COR-L47 (cell line): ENCODE data around the gene CPED1.
"Not testable (repeated sequence)": the region's sequence is repeated elsewhere in the genome, so short reads cannot be mapped to it uniquely, and the experiment has no call there.

Source experiments
- DNase-seq: peaks from one replicate; lab custom pipeline; 2025; lab: John Stamatoyannopoulos, UW

The CPED1 gene

DNA sequence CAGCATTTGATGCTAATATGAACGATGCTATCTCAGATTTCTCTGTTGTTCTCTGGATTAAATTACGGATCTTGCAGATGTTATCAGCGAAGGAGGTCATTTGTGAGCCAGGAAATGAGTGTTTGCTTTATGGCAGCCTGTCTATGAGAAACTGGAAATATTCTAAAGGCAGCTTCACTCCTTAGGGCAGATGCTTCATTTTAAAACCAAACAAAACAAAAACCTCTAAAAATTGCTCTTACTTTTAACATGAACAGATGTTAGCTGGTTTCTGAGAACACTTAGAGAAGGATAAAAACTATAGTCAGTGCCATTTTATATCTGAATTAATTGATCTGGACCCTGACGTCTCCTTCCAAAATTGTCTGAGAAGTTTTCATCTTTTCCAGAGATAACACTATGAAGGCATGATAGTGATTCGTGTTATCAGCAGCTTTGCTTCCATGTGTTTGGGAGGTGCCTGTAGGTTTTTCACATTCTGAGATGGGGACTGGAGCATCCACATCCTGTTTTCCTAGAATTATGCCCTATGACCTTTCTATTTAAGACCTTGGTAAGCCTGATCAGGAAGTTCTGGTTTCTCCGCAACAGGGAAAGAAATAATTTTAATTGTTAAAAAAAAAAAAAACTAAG lies 53.1 kb downstream of the CPED1 start:
- DNase-seq, result no peak

DNA sequence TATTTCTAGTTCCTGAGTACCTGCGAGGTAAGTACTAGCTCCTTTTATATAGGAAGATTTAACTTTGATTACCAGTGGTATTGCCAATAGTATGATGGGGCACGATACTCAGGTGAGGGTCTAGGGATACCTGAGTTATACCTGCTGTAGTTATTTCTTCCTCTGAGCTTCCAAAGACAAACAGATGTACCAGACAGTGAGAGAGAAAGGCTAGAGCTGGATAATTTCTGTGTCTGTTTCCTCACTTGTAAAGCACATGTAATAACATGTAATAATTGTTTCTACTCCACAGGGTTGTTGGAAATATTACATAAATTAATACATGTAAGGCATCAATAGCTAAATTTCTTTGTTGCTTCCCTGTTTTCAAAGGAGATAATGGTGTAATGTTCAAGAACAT lies 53.7 kb downstream of the CPED1 start:
- no peak for DNase-seq

DNA sequence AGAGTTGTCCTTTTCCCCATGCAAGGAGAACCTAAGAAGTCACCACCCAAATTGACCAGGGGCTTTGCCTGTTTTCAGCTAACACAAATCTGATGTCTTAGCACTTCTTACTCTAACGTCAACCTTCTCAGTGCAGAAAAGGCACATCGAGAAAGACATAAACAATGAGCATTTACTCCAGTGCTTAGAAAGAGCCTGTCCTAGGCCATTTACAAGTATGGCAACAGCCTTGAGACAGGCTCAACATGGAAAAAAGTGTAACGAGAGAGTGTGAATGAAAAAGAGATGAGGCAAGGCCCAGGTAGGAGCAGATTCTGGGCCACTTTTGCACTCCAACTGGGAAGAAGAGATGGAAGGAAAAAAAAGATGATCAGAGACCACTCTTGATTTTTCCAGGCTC lies 54.4 kb downstream of the CPED1 start:
- no peak for DNase-seq

DNA sequence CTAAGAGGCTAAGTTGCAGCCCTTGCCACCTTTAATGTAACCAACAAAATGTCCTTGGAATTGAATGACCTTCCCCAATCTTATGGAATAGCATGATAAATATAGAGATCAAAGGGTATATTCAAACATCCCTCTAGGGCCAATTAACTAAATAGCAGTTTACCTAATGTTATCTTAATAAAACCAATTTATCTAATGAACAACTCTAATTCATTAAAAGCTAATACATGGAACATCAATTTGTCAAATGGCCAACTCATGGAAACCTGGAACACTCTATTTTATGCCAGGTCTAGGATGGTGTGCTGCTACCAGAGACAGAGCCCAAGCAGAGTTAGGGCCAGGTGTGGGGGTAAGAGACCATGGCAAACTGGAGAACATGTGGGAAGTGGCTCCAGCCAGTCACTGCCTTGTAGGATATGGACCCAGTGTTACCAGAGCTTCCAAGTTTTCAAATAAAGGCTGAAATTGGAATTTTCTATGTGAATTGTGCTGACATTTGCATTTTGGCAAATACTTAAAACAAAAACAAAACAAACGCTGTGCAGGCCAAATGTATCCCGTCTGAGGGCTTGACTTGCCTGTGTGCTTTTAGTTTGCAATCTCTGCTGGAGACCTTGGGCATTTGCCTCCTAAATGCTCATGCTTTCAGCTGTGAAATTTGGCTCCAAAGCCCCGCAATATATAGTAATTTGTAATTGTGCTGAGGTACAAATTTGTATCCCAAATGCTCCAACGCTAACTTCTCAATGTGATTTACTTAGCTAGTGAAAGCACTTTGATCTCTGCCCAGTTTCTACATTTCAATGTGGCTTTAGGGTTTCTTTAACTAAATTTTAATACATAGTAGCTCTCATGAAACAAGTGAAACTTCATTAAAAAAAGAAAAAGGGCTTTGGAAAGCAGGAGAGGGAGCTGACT lies 55.1 kb downstream of the CPED1 start:
- no peak for DNase-seq

DNA sequence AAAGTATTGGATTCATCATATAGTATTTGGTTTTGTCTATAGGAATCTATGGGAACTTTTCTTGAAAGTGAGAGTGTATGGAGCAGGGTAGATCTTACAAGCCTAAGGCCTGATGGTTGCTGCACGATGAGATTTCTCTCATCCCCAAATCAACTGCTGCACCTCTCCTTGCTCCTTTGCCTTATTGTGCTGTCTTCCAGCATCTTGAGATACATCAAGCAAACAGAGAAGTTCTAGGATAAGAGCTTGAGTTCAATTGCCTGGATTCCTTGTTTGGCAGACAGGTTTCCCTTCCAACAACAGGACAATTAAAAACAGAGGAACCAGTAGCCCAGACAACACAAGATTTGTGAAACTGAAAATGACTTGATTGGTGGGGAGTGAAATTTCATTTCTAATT lies 56.6 kb downstream of the CPED1 start:
- no peak for DNase-seq

DNA sequence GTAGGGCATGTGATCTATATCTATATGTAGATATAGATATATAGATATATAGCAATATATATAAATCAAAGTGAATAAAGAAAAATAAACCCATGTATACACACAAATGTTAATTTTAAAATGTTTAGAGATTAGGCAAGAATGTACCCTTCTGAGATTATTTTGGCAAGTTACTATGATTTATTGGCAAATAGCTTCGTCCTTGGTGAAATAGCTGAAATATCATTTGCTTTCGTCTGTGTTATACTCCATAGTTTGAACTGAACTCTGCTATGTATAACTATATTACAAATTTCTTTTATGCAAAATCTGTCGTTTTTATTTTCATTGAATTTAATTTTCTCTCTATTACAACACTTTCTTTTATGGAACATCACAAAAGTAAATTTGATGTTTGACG lies 57.5 kb downstream of the CPED1 start:
- no peak for DNase-seq

DNA sequence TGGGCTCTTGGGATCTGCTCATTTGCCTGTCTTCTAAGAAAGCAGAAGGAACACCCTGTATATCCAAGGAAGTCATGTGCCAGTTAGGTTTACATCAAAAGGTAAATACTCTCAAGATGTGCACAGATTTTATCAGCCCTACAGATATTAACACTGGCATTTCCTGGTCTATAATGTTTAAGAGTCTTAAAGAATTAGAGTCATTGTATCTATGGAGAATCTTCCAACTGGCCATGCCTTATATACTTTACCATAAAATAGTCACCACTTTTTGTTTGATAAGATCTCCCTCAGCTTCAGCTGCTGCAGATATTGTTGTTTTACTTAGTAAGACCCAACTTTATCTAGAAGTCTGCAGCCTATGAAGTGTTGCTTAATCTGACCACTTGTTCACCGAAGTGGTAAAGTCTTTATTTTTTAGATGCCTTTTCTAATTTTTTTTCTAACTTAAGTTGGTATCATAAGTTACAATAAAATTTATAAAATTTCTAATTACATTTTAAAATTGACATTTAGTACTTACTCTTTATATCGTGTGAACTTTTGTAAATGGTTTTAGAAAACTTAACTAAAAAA lies 58.5 kb downstream of the CPED1 start:
- no peak for DNase-seq

DNA sequence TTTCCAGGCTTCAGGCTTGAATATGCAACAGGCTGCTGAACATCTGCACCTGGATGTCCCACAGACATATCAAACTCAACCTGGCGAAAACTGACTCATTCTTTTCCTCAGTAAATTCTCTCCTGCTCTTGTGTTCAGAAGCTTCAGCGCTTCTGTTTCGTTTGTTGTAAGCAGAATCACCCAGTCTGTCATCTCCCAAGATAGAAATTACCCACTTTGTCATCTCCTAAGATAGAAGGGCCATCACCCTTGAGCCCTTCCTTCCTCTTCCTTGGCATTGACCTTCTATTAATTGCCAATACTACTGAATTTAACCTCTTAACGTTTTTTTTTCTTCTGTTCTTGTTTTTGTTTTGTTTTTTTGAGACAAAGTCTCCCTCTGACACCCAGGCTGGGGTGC lies 59.7 kb downstream of the CPED1 start:
- no peak for DNase-seq

DNA sequence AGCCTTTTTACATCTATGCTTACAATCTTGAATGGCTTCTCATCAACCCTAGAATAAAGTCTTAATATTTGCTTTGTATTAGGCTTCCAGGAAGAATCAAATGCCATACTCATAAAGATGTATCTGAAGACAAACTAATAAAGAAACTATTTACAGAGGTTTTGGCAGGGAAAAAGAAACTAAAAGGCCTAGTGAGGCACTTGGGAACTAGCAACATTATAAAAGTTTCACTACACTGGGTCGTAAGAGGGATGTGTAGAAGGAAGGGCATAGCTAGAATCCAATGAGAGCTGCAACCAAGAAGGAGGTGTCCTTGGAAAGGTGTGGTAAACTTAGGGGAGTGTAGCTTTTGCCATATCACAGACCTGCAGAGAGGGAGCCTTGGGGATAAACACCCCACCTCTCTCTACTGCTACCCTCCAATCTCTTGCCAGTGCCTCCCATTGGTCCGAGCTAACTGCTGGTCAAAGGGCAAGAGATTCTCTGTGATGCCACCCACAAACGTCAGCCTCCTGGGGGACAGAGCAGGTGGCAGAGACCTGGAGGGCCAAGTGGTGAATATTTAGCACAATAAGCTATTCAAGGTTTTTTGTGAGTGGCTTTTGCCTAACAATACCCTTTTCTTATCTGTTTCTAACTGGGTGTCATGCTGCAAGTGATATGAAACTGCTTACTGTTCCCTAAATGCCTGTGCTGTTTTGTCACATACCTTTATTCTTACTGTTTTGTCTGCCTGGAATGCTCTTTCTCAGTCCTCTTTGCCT lies 60.7 kb downstream of the CPED1 start:
- no peak for DNase-seq

DNA sequence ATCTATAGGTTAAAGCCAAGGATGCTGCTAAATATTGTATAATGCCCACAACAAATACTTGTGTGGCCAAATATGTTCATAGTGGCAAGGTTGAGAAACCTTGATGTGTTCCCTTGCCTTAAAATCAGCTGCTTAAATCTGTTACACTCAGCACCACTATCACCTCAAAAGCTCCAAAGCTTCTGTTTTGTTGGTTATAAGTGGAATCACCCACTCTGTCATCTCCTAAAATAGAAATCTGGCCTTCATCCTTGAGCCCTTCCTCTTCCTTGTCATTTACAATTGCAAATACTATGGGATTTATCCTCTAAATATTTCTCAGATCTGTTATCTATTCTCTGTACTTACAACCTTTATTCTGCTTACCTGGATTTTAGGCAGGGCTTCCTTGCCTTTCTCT lies 61.4 kb downstream of the CPED1 start:
- DNase-seq, result no peak

DNA sequence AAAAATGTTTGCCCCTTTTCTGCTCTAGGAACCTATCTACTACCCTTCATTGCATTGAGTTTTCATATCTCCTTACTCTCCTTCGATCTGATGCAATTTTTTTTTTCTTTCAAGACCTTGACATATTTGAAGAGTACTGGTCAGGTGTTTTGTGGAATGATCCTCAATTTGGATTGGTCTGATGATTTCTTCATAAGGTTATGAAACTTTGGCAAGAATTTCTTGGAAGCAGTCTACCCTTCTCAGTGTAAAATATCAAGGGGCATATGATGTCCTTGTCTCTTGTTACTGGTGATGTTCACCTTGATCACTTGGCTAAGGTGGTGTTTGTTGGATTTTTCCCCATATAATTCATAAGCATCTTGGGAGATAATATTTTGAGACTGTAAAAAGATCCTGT lies 64.7 kb downstream of the CPED1 start:
- no peak for DNase-seq

DNA sequence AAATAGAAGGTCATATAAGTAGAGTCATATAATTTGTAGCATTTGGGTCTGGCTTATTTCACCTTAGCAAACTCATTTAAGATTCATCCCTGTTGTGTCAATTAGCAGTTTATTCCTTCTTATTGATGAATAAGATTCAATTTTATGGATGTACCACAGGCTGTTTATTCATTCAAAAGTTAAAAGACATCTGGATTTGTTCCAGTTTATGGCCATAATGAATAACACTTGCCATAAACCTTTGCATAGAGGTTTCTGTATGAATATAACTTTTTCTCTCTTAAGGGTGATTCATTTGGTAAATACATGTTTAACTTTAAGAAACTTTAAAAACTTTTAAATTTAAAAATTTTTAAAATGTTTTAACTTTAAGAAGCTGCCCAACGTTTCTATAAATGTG lies 66.4 kb downstream of the CPED1 start:
- no peak for DNase-seq

DNA sequence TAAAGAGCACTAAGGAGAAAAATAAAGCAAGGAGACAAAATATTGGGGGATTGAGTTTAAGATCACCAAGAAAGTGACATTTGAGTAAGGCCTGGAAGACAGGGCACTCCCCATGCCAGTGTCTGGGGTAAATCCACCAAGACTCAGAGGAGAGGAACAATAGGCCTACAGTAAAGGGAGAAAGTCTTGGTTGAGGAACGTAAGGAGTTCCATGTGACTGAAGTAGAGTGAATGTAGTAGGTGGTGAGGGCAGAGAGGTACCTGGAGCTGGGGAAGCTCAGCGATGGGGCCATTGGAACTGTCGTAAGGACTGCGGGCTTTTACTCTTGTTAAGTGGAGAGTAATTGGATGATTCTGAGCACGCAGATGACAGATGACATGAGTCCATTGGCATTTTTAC lies 69.4 kb downstream of the CPED1 start:
- DNase-seq, result no peak

DNA sequence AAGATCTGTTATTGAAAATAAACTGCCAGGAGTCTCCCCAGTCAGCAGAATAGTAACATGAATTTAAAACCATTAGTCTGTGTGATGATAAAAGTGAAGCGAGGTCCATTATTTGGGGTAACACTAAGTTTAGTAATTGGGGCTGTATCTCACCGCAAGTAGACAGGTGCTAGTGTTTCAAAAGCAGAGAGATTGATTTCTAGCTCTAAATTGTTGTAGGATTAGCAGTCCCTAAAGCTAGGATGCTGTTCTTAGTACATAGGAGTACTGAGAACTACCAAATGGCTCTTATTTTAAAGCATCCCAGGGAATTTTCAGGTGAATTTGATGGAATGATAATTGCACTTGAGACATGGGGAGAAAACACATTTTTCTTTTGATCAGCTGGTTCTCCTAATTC lies 70.5 kb downstream of the CPED1 start:
- DNase-seq, result no peak

DNA sequence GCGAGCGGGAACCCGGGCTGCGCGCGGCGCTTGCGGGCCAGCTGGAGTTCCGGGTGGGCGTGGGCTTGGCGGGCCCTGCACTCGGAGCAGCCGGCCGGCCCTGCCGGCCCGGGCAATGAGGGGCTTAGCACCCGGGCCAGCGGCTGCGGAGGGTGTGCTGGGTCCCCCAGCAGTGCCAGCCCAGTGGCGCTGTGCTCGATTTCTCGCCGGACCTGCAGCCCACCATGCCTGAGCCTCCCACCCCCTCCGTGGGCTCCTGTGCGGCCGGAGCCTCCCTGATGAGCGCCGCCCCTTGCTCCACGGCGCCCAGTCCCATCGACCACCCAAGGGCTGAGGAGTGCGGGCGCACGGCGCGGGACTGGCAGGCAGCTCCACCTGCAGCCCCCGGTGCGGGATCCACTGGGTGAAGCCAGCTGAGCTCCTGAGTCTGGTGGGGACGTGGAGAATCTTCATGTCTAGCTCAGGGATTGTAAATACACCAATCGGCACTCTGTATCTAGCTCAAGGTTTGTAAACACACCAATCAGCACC lies 71.5 kb downstream of the CPED1 start:
- not testable (repeated sequence) for DNase-seq

DNA sequence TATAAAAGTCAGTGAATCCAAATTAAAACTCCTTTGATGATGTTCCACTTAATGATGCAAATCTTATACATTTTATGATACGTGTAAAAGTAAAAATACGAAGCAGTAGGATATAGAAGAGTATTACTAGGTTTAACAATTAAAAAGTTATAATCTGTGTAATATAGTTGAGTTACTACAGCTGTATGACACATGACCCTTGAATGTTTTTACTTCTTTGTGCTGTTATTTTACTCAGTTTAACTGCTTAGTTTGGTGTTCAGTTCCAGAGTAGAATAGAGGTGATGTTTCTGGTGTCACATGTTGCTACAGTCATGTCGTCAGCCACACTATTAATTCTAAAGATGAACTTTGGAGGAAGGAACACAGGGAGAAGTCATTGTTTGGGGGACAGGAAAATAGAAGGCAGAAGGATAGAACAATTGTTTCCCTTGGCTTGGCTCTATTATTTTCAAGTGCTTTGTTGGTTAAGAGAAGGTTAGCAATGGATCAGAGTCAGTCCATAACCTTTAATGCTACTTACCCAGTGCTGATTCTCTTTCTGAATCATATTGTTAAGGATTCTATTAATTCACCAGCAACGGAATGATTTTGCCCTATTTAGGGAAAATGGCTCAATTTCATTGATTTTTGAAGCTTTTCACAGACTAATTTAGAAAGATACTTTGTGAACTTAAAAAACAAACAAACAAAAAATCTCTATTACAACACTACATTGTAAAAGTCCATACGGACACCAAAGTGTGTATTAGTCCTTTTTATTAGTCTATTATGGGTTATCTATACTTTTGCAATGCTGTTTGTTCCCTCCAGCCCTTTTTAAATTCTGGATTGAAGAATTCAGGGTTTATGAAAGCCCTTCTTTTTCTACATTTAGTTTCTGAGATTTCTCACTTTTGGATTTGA lies 73.4 kb downstream of the CPED1 start:
- no peak for DNase-seq

DNA sequence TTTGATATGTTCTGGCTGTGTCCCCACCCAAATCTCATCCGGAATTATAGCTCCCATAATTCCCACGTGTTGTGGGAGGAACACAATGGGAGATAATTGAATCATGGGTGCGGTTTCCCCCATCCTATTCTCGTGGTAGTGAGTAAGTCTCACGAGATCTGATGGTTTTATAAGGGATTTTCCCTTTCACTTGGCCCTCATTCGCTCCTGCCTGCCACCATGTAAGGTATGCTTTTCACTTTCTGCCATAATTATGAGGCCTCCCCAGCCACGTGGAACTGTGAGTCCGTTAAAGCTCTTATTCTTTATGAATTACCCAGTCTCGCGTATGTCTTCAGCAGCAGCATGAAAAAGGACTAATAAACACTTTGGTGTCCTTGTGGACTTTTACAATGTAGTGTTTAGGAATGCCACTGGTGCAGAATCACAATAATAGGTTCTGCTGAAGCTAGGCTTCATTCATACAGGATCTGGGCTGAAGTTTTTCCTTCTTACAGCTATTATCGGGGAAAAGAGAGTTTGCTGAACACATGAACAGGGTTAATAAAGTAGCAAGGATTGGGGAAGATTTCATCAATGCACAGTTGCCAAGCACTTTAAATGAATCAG lies 74.3 kb downstream of the CPED1 start:
- no peak for DNase-seq

DNA sequence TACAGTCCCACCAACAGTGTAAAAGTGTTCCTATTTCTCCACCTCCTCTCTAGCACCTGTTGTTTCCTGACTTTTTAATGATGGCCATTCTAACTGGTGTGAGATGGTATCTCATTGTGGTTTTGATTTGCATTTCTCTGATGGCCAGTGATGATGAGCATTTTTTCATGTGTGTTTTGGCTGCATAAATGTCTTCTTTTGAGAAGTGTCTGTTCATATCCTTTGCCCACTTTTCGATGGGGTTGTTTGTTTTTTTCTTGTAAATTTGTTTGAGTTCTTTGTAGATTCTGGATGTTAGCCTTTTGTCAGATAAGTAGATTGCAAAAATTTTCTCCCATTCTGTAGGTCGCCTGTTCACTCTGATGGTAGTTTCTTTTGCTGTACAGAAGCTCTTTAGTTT lies 79.2 kb downstream of the CPED1 start:
- DNase-seq, result not testable (repeated sequence)

DNA sequence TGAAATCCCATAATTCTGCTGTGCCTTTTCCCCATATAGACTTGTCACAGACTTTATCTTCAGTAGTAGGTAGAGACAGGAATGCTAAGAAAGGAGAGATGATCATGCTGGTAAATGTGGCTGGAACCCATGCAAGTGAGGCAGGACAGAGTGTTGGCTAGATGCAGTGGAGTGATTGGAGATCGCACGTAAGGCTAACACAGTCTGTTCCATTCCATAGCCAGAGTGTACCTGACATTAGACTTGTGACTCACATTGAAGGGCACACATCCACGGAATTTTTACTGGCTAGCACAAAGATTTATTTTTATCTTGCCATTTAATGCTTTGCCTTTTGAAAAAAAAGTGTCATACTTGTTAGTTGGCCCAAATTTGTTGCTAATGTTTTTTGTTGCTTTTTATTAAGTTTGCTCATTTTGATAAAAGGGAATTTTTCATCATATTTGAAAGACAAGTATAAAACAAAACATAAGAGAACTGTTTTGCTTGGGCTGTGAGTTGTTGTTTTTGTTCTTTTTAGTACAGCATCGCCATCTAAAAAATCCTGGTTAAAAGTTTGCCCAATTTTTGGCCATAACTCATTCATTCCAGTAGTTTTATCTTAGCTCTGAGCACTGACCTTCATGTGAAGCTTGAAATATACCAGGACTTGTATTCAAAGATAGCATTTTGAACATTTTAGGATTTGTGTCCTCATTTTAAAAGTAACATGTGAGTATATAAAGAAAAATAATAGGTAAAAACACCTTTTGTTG lies 81.0 kb downstream of the CPED1 start:
- no peak for DNase-seq

DNA sequence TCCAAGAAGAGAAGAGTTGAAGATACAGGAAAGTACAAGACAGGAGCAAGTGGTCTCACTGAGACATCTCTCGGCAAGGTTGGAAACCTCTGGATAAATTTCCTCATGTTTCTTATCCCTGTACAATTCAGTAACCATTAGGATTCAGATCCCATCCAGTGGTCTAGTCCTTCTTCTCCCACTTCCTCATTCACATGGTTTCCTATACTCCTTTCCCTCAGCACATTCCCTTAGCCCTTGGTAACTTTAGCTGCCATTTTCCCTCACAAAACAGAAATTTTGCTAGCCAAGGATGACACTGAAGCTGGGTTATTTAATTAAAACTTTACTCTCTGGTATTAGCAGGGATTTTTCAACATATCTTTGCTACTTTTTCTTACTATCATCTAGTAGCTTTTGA lies 82.6 kb downstream of the CPED1 start:
- DNase-seq, result no peak
